Astrocyte (in vitro differentiated cells and primary cell): Measurements from ENCODE around the gene GDF10.

Experiments used
- EZH2 ChIP-seq: IDR thresholded peaks from 2 replicates; pipeline ENCODE4 v1.6.1; 2012; ENCODE audit warnings: mild to moderate bottlenecking, low read length, inconsistent platforms; ENCODE audit not compliant: insufficient read depth
- TF ChIP-seq, protein P1 (sequence below): IDR thresholded peaks from 2 replicates; pipeline ENCODE4 v1.5.1; 2011; ENCODE audit warnings: low read depth, mild to moderate bottlenecking, inconsistent platforms, low read length, moderate library complexity; ENCODE audit not compliant: insufficient read depth

GRCh38 chr10:47348661-47349470 lies 48.9 kb downstream of the GDF10 start:
- TF ChIP-seq, protein P1, sequence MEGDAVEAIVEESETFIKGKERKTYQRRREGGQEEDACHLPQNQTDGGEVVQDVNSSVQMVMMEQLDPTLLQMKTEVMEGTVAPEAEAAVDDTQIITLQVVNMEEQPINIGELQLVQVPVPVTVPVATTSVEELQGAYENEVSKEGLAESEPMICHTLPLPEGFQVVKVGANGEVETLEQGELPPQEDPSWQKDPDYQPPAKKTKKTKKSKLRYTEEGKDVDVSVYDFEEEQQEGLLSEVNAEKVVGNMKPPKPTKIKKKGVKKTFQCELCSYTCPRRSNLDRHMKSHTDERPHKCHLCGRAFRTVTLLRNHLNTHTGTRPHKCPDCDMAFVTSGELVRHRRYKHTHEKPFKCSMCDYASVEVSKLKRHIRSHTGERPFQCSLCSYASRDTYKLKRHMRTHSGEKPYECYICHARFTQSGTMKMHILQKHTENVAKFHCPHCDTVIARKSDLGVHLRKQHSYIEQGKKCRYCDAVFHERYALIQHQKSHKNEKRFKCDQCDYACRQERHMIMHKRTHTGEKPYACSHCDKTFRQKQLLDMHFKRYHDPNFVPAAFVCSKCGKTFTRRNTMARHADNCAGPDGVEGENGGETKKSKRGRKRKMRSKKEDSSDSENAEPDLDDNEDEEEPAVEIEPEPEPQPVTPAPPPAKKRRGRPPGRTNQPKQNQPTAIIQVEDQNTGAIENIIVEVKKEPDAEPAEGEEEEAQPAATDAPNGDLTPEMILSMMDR = no peak
- no peak for TF ChIP-seq EZH2
